Astrocyte of the spinal cord (primary cell): ENCODE data around the gene SLC47A1.
"Not testable (repeated sequence)": the region's sequence is repeated elsewhere in the genome, so short reads cannot be mapped to it uniquely, and the experiment has no call there.

Experiments
- DNase-seq: peaks from one replicate; pipeline ENCODE4 v3.0.0; 2011; ENCODE audit warnings: low read depth, low spot score
- H3K4me3 ChIP-seq: 2 replicates; pipeline ENCODE4 v1.5.1; 2011; ENCODE audit warnings: low read depth, mild to moderate bottlenecking, low read length, moderate library complexity
- in situ Hi-C: cut with HindIII; loops from 2 replicates; pipeline ENCODE4 v1.10.0; 2017; ENCODE audit warnings: low sequenced_read_pairs
- TF ChIP-seq, protein P1 (sequence below): IDR thresholded peaks from 2 replicates; pipeline ENCODE4 v1.5.1; 2012; ENCODE audit warnings: low read depth, mild to moderate bottlenecking, low read length, inconsistent platforms

Gene SLC47A1

DNA sequence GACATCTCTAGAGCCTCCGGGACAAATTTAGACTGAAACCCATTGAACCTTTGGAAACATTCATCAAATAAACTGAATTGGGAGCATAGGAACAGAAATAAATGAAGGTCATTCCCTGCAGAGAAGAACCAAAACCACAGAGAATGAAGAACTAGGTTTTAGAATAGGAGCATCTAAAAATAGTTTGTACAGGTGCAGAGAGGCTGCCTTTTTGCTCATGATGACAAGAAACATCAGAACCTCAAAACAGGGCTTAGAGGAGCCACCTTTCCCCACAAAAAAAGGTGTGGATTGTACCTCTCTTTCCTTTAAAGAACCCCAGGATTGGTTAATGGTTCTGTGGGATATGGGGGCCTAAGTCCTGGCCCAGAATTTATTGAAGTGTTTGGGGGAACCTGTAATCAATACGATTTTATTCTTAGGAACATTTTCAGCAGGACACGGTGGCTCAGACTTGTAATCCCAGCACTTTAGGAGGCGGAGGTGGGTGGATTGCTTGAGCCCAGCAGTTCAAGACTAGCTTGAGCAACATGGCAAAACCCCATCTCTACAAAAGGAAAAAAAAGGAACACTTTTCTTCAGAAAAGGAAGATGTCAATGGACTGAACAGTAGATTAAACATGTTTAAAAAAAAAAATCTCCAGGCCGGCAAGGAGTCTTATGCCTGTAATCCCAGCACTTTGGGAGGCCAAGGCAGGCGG lies 37.7 kb upstream of the SLC47A1 start:
- DNase-seq: no peak
- TF ChIP-seq, protein P1, sequence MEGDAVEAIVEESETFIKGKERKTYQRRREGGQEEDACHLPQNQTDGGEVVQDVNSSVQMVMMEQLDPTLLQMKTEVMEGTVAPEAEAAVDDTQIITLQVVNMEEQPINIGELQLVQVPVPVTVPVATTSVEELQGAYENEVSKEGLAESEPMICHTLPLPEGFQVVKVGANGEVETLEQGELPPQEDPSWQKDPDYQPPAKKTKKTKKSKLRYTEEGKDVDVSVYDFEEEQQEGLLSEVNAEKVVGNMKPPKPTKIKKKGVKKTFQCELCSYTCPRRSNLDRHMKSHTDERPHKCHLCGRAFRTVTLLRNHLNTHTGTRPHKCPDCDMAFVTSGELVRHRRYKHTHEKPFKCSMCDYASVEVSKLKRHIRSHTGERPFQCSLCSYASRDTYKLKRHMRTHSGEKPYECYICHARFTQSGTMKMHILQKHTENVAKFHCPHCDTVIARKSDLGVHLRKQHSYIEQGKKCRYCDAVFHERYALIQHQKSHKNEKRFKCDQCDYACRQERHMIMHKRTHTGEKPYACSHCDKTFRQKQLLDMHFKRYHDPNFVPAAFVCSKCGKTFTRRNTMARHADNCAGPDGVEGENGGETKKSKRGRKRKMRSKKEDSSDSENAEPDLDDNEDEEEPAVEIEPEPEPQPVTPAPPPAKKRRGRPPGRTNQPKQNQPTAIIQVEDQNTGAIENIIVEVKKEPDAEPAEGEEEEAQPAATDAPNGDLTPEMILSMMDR: no peak
- in situ Hi-C loops: no loop called here
- no peak overlapping the region for H3K4me3 ChIP-seq

DNA sequence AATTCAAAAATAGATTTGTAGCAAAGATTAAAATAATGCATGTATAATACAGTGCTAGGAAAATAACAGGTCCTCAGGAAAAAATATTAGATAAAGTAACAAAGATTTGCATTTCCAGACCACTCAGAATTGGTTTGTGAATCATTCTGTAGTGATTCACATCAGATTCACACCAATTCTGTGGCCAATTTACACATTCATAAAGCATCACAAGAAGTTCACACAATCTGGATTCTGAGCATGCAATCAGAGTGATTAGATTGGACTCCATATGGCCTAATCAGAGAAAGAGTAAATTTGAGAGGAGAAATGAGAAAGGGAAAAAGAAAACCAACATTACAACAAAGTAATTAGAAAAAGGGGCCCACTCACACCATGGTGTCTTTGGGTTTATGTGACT lies 36.0 kb upstream of the SLC47A1 start:
- TF ChIP-seq, protein P1: no peak
- DNase-seq: no peak
- H3K4me3 ChIP-seq: no peak overlapping the region
- in situ Hi-C loops: no loop called here

DNA sequence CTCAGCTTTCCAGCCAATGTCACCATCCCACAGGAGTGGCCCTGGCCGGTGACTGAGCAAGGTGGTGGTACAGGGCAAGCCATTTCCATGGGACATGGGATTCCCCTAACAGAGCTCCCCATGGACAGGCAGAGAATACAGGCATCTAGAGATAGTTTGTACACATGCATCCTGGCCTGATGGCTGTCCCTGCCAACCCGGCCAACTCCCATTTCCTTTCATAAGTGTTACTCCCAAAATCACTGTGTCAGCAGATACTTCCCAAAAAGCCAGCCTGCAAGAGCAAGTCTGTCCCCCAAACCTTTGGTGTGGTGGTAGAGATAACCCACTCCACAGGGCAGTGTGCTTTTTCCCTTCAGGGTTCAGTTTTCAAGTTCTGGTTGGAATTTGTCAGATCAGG lies 32.4 kb upstream of the SLC47A1 start:
- DNase-seq: no peak
- TF ChIP-seq, protein P1: no peak
- in situ Hi-C loops: no loop called here
- H3K4me3 ChIP-seq: no peak overlapping the region

DNA sequence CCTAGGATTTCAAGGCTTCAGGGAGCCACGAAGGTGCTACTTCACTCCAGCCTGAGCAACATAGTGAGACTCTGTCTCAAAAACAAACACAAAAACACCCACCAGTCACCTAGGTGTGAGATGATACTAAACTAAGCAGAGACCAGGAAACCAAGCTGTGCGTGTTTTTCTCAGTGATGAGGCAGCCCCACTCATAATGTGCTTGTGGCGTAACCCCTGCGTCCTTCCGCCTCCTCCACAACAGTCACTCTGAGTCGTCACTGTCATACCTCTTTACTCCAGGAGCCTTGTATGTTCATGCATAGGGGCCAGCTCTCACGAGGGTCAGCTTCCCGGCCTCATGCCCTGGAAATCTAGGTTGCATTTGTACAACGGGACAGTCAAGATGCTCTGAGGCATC lies 31.1 kb upstream of the SLC47A1 start:
- H3K4me3 ChIP-seq: no peak overlapping the region
- TF ChIP-seq, protein P1: no peak
- in situ Hi-C loops: no loop called here
- DNase-seq: no peak

DNA sequence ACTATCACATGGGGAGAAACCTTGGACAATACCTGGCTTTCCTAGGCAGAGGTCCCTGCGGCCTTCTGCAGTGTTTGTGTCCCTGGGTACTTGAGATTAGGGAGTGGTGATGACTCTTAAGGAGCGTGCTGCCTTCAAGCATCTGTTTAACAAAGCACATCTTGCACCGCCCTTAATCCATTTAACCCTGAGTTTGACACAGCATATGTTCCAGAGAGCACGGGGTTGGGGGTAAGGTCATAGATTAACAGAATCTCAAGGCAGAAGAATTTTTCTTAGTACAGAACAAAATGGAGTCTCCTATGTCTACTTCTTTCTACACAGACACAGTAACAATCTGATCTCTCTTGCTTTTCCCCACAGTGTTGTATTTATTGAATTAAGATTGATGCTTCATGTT lies 28.1 kb upstream of the SLC47A1 start:
- H3K4me3 ChIP-seq, DNase-seq, in situ Hi-C loops: not testable (repeated sequence)

DNA sequence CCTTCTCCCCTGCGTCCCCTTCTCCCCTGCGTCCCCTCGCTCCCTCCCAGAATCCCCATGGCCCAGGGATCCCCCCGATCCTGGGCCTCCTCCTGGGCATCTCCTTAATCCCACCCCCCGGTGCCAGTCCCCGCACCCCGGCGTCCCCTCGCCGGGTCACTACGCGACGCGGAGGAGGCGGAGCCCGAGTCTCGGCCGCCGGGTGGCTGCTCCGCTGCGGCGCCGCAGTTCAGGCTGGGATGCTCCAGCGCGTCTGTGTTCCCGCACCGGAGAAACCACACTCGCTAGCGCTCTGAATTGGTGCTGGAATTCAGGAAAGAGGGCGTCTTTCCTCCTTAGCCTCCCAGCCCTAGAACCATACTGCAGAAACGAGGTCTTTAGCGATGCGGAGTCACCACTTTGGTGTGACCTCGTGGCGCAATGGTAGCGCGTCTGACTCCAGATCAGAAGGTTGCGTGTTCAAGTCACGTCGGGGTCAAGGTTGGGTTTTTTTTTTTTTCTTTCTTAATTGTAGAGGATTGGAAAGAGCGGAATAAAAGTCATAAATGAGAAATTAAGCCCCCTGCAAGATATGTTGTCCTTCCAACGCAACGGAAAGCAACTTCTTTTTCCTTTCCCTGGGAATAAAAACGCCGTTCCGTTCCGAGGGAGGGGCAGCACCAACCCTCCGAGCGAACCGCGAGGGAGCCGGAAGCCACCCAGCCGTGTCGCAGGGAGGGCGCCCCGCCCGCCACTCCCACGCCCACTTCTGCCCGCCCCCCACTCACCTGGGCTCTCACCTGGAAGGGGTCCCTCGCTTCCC lies 25.7 kb upstream of the SLC47A1 start:
- TF ChIP-seq, protein P1: peak; percentile 10
- in situ Hi-C loops: no loop called here
- DNase-seq: peak; percentile 90
- H3K4me3 ChIP-seq: peak overlapping the region; percentile 77

DNA sequence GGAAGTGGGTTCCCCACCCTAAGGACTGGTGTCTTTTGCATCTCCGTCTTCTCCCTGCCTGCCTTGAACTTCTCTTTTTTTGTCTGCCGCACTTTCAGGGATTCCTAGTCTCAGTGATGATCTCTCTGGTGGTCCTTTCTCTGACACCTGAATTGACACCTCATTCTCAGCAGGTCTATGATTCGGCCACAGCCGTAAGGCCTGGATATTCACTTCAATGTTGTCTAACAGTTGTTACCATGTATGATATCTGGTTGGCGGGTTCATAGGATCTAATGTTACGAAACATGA lies 25.1 kb upstream of the SLC47A1 start:
- DNase-seq: no peak
- TF ChIP-seq, protein P1: no peak
- H3K4me3 ChIP-seq: peak overlapping the region; percentile 77
- in situ Hi-C loops: no loop called here

DNA sequence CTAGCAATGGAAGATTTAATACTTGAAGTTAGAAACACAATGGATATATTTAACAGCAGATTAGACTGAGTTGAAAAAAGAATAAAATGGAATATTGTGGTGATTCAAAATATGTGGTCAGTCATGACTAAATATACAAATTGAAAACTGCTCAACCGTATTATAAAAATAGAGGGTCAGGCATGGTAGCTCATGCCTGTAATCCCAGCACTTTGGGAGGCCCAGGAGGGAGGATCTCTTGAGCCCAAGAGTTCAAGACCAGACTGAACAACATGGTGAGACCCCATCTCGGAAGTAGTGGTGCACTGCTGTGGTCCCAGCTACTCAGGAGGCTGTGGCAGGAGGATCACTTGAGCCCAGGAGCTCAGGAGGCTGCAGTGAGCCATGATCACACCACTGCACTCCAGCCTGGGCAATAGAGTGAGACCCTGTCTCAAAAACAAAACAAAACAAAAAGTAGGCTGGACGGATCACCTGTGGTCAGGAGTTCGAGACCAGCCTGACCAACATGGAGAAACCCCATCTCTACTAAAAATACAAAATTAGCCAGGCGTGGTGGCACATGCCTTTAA lies 24.3 kb upstream of the SLC47A1 start:
- H3K4me3 ChIP-seq, in situ Hi-C loops, DNase-seq: not testable (repeated sequence)
